ENCODE results near the gene COQ4.

GRCh38 chr9:128362774-128363173 is 40.1 kb downstream of the COQ4 start:
- TF ChIP-seq CTCF (IDR thresholded peaks at IDR 0.05; ENCODE audit: low read length): no peak
- no peak for TF ChIP-seq EZH2 (optimal IDR thresholded peaks at IDR 0.05; ENCODE audit: low read depth, low read length)
- TF ChIP-seq EZH2phosphoT487 (IDR thresholded peaks at IDR 0.05; ENCODE audit: low read length): no peak

Data from MM.1S (cell line).